ENCODE data around the gene PIGL. TPM values are rescaled to one million over a fixed set of nuclear protein-coding genes. Genes with fewer than 3 reads are reported as not detected.

PIGL gene
- total and polyA plus RNA-seq, 2 donors (not counting 3 experiments of a cell fraction or from before 2014, with no cell fraction given): 28.6 to 40.8 TPM

DNA sequence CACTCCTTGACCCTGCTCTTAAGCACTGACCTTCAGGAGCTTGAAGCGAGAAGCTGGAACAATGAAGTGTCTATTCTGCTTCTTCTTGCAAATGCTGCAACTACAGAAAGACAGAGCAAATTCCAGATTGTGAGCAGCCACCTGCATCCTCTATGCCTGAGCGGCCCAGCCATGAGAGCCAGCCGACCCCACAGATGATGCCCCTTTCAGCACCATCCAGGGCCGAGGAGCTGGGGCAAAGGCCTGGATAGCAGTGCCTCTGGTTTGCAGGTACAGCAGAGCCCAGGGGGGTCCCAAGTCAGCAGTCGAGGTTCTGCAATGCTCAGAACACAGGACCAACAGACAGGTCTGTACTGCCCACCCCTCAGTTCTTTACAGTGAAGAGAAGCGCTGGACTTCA, 131.6 kb downstream of the PIGL start:
- Histone ChIP-seq H3K4me1 (ENCODE audit: control insufficient read depth, extremely low read depth, insufficient read depth, low read length) (peaks cover 10% of the 10 kb centered on the region), H3K4me3 (replicated peaks in 1 of 3; ENCODE audit: insufficient read depth in 1 of 3, low read depth in 1 of 3, low read length in 3 of 3) (no peak overlapping the region), H3K27me3 (ENCODE audit: control insufficient read depth in 2 of 2, insufficient read depth in 2 of 2, low read length in 2 of 2) (no peaks in the 10 kb centered on the region), H3K79me2 (ENCODE audit: control insufficient read depth, insufficient read depth, low read length) (peaks cover 5% of the 10 kb centered on the region), H3K36me3 (ENCODE audit: control insufficient read depth in 2 of 2, extremely low read depth in 1 of 2, insufficient read depth in 2 of 2, low read length in 2 of 2) (peaks cover 3 to 6% of the 10 kb centered on the region in 2 experiments), H3K9ac (replicated peaks; ENCODE audit: extremely low read depth, insufficient read depth, low read length) (no peak overlapping the region), H3K27ac (ENCODE audit: insufficient read depth, low read depth, low read length) (no peak overlapping the region), H2AFZ (ENCODE audit: low read depth, low read length) (no peak overlapping the region), H4K20me1 (replicated peaks; ENCODE audit: control insufficient read depth, extremely low read depth, insufficient read depth, low read length) (no peaks in the 10 kb centered on the region), H3K9me1 (replicated peaks; ENCODE audit: control insufficient read depth, extremely low read depth, insufficient read depth, low read length) (no peaks in the 10 kb centered on the region), H3K9me3 (replicated peaks; ENCODE audit: control insufficient read depth, insufficient read depth, low read length) (no peaks in the 10 kb centered on the region), H3K4me2 (ENCODE audit: insufficient read depth, low read length) (no peak overlapping the region)
- intact Hi-C loops (cut with micrococcal nuclease): no loop called here
- FAIRE-seq (no peak), DNase-seq (ENCODE audit: low read depth, low spot score) (no peak)
- TF ChIP-seq POLR2A (IDR thresholded peaks at IDR 0.05; ENCODE audit: low read depth, low read length) (no peak), EZH2 (IDR thresholded peaks at IDR 0.05; ENCODE audit: borderline replicate concordance, low read depth, low read length, severe bottlenecking) (no peak), MYC (IDR thresholded peaks at IDR 0.05; ENCODE audit: low read depth, low read length) (no peak), GATA2 (IDR thresholded peaks at IDR 0.05; ENCODE audit: insufficient read depth, insufficient read length, low read depth, low read length) (no peak), FOS (IDR thresholded peaks at IDR 0.05; ENCODE audit: borderline replicate concordance, insufficient read depth, low read length) (no peak), POLR2AphosphoS5 (IDR thresholded peaks at IDR 0.05; ENCODE audit: insufficient read depth, low read depth, low read length) (no peak), JUN (IDR thresholded peaks at IDR 0.05; ENCODE audit: borderline replicate concordance, insufficient read depth, insufficient read length, low read depth) (no peak)
- TF ChIP-seq, protein P1, sequence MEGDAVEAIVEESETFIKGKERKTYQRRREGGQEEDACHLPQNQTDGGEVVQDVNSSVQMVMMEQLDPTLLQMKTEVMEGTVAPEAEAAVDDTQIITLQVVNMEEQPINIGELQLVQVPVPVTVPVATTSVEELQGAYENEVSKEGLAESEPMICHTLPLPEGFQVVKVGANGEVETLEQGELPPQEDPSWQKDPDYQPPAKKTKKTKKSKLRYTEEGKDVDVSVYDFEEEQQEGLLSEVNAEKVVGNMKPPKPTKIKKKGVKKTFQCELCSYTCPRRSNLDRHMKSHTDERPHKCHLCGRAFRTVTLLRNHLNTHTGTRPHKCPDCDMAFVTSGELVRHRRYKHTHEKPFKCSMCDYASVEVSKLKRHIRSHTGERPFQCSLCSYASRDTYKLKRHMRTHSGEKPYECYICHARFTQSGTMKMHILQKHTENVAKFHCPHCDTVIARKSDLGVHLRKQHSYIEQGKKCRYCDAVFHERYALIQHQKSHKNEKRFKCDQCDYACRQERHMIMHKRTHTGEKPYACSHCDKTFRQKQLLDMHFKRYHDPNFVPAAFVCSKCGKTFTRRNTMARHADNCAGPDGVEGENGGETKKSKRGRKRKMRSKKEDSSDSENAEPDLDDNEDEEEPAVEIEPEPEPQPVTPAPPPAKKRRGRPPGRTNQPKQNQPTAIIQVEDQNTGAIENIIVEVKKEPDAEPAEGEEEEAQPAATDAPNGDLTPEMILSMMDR (IDR thresholded peaks at IDR 0.05; ENCODE audit: extremely low read depth in 1 of 2, insufficient read depth in 1 of 2, low read depth in 1 of 2, low read length in 2 of 2): no peak
- TF ChIP-seq, protein P2, sequence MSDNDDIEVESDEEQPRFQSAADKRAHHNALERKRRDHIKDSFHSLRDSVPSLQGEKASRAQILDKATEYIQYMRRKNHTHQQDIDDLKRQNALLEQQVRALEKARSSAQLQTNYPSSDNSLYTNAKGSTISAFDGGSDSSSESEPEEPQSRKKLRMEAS (IDR thresholded peaks at IDR 0.05; ENCODE audit: insufficient read depth, insufficient read length): no peak
- CTCF ChIA-PET: no interaction called here
- POLR2A ChIA-PET: no interaction called here
- no TSS peak for BruUV-seq (replicated peaks)
- dilution Hi-C loops (cut with MboI; ENCODE audit: extremely low pct_ligation_motif_present, low sequenced_read_pairs): no loop called here

Data from endothelial cell of umbilical vein (primary cell).